H1 (cell line): ENCODE results near the gene COL26A1. TPM values are rescaled to one million over a fixed set of nuclear protein-coding genes. Genes with fewer than 3 reads are reported as not detected.

Source experiments
- CTCF ChIA-PET: fragments of 300-600 bp; sonication (Branson Sonifier 250); formaldehyde crosslinking; loops from one replicate; lab custom pipeline; 2021; ENCODE audit not compliant: partially characterized antibody; lab: Charles Lee
- POLR2A ChIA-PET: fragments of 300-600 bp; sonication (Branson Sonifier 250); formaldehyde crosslinking; loops from one replicate; lab custom pipeline; 2021; ENCODE audit warnings: inconsistent platforms; ENCODE audit not compliant: partially characterized antibody; lab: Charles Lee
- DNase-seq, 2 experiments: peaks; one replicate each; pipeline versions ENCODE4 v3.0.0 to v3.0.0-alpha.2; 2010 to 2022; ENCODE audit warnings: low spot score in 2 of 2, low read depth in 1 of 2, mixed read lengths in 1 of 2
- FAIRE-seq: peaks from 2 replicates; lab custom pipeline; 2011; peaks lifted over from hg19 to GRCh38; lab: Jason Lieb, UNC
- H2AFZ ChIP-seq: 2 replicates; pipeline ENCODE4 v1.8.1; 2012; ENCODE audit warnings: low read length, inconsistent platforms
- H2AK5ac ChIP-seq: 2 replicates; pipeline ENCODE4 v1.6.1; 2013; ENCODE audit warnings: low read depth, low read length
- H2BK120ac ChIP-seq: replicated peaks from 2 replicates; pipeline ENCODE3; 2013; ENCODE audit warnings: low read depth, low read length, inconsistent platforms
- H2BK12ac ChIP-seq: 2 replicates; pipeline ENCODE4 v1.6.1; 2013; ENCODE audit warnings: low read depth, low read length
- H2BK15ac ChIP-seq: 2 replicates; pipeline ENCODE4 v1.6.1; 2013; ENCODE audit warnings: low read length
- H2BK20ac ChIP-seq: 2 replicates; pipeline ENCODE4 v1.6.1; 2013; ENCODE audit warnings: low read length
- H2BK5ac ChIP-seq: 2 replicates; pipeline ENCODE4 v1.6.1; 2013; ENCODE audit warnings: low read depth, low read length
- H3K14ac ChIP-seq: 2 replicates; pipeline ENCODE4 v1.6.1; 2013; ENCODE audit warnings: inconsistent platforms; ENCODE audit not compliant: insufficient read length
- H3K18ac ChIP-seq: 2 replicates; pipeline ENCODE4 v1.6.1; 2013; ENCODE audit warnings: low read length; ENCODE audit errors: extremely low read depth
- H3K23ac ChIP-seq: 2 replicates; pipeline ENCODE4 v1.6.1; 2013; ENCODE audit warnings: inconsistent platforms; ENCODE audit not compliant: insufficient read length
- H3K23me2 ChIP-seq: 2 replicates; pipeline ENCODE4 v1.6.1; 2013; ENCODE audit warnings: low read depth, low read length
- H3K27ac ChIP-seq: 2 replicates; pipeline ENCODE4 v1.6.1; 2011; ENCODE audit warnings: low read depth, low read length, inconsistent platforms
- H3K27me3 ChIP-seq, 4 experiments: replicated peaks in 1 of 4; 1 replicate in 1 of 4; 2 replicates in 3 of 4; pipeline versions ENCODE4 v1.6.1 to v1.8.1; 2011 to 2013; ENCODE audit warnings: low read length in 3 of 4, mild to moderate bottlenecking in 3 of 4, inconsistent platforms in 2 of 4, mixed read lengths in 2 of 4, moderate library complexity in 1 of 4; ENCODE audit not compliant: control insufficient read depth in 3 of 4, insufficient read depth in 3 of 4; ENCODE audit errors: extremely low read depth in 1 of 4
- H3K36me3 ChIP-seq, 4 experiments: 2 replicates each; pipeline versions ENCODE4 v1.6.1 to v1.8.1; 2011 to 2013; ENCODE audit warnings: mild to moderate bottlenecking in 4 of 4, low read length in 3 of 4, moderate library complexity in 2 of 4, control low read depth in 1 of 4, inconsistent platforms in 1 of 4; ENCODE audit not compliant: insufficient read depth in 4 of 4, control insufficient read depth in 2 of 4
- H3K4ac ChIP-seq: replicated peaks from 2 replicates; pipeline ENCODE3; 2013; ENCODE audit warnings: low read length, low read depth, mixed read lengths, inconsistent platforms; ENCODE audit not compliant: insufficient read length
- H3K4me1 ChIP-seq, 4 experiments: replicated peaks in 1 of 4; 1 replicate in 1 of 4; 2 replicates in 3 of 4; pipeline versions ENCODE4 v1.6.1 to v1.8.1; 2011 to 2013; ENCODE audit warnings: low read length in 3 of 4, inconsistent platforms in 2 of 4, mixed read lengths in 1 of 4; ENCODE audit not compliant: insufficient read depth in 4 of 4, control insufficient read depth in 3 of 4
- H3K4me2 ChIP-seq, 2 experiments: 2 replicates each; pipeline versions ENCODE4 v1.6.1 to v1.8.1; 2011 to 2013; ENCODE audit warnings: low read depth in 2 of 2, low read length in 2 of 2, control low read depth in 1 of 2, inconsistent platforms in 1 of 2, mild to moderate bottlenecking in 1 of 2; ENCODE audit not compliant: insufficient read depth in 1 of 2
- H3K4me3 ChIP-seq, 4 experiments: fragments of 200-600, 300-600 bp in 1 of 4; sonication (generic), shearing (Covaris generic), sonication (Bioruptor Twin) in 1 of 4; 2 replicates each; pipeline versions ENCODE4 v1.5.1 to v1.8.1; 2011 to 2016; ENCODE audit warnings: low read length in 4 of 4, low read depth in 3 of 4, control low read depth in 2 of 4, inconsistent platforms in 2 of 4, mild to moderate bottlenecking in 2 of 4, mixed read lengths in 1 of 4, moderate library complexity in 1 of 4; ENCODE audit not compliant: insufficient read depth in 2 of 4; ENCODE audit errors: extremely low read depth in 1 of 4
- H3K56ac ChIP-seq: replicated peaks from 2 replicates; pipeline ENCODE3; 2013; ENCODE audit warnings: low read depth, mild to moderate bottlenecking, mixed read lengths, low read length, inconsistent platforms; ENCODE audit not compliant: insufficient read length
- H3K79me1 ChIP-seq: 2 replicates; pipeline ENCODE4 v1.6.1; 2013; ENCODE audit warnings: low read depth, low read length, control low read depth
- H3K79me2 ChIP-seq, 2 experiments: 2 replicates each; pipeline versions ENCODE4 v1.6.1 to v1.8.1; 2012 to 2013; ENCODE audit warnings: low read length in 2 of 2, mild to moderate bottlenecking in 2 of 2, inconsistent platforms in 1 of 2; ENCODE audit not compliant: insufficient read depth in 2 of 2, control insufficient read depth in 1 of 2
- H3K9ac ChIP-seq, 4 experiments: replicated peaks in 1 of 4; 1 replicate in 1 of 4; 2 replicates in 3 of 4; pipeline versions ENCODE4 v1.6.1 to v1.8.1; 2011 to 2013; ENCODE audit warnings: low read depth in 3 of 4, low read length in 3 of 4, control low read depth in 2 of 4, mild to moderate bottlenecking in 2 of 4, moderate library complexity in 2 of 4, inconsistent platforms in 1 of 4; ENCODE audit errors: extremely low read depth in 1 of 4
- H3K9me3 ChIP-seq, 2 experiments: 2 replicates each; pipeline versions ENCODE4 v1.6.1 to v1.8.1; 2012 to 2013; ENCODE audit warnings: mild to moderate bottlenecking in 2 of 2, moderate library complexity in 2 of 2, control low read depth in 1 of 2, inconsistent platforms in 1 of 2, low read depth in 1 of 2, low read length in 1 of 2, mixed read lengths in 1 of 2; ENCODE audit not compliant: insufficient read depth in 2 of 2
- H4K20me1 ChIP-seq, 2 experiments: replicated peaks in 1 of 2; 2 replicates each; pipeline versions ENCODE3 to v1.8.1; 2011 to 2013; ENCODE audit warnings: inconsistent platforms in 2 of 2, low read length in 2 of 2, mild to moderate bottlenecking in 1 of 2; ENCODE audit not compliant: insufficient read depth in 2 of 2, control insufficient read depth in 1 of 2
- H4K5ac ChIP-seq: 2 replicates; pipeline ENCODE4 v1.6.1; 2013; ENCODE audit warnings: low read length, low read depth, mixed read lengths, inconsistent platforms; ENCODE audit not compliant: insufficient read length
- H4K8ac ChIP-seq: 2 replicates; pipeline ENCODE4 v1.8.0; 2013; ENCODE audit warnings: mild to moderate bottlenecking, moderate library complexity, low read length, inconsistent platforms; ENCODE audit not compliant: insufficient read depth; ENCODE audit errors: extremely low read depth
- H4K91ac ChIP-seq: replicated peaks from 2 replicates; pipeline ENCODE3; 2013; ENCODE audit warnings: low read length, mixed read lengths, inconsistent platforms; ENCODE audit not compliant: insufficient read length
- CBX5 ChIP-seq: fragments of 300-800, 300-1000 bp; sonication (generic); IDR thresholded peaks from 2 replicates; pipeline ENCODE4 v1.7.1; 2016; ENCODE audit warnings: antibody characterized with exemption, low read length, low read depth
- CREB1 ChIP-seq: IDR thresholded peaks from 2 replicates; pipeline ENCODE4 v1.6.1; 2012; ENCODE audit warnings: inconsistent platforms
- EGR1 ChIP-seq: IDR thresholded peaks from 2 replicates; pipeline ENCODE4 v1.6.1; 2011; ENCODE audit warnings: low read depth, low read length, borderline replicate concordance
- FOSL1 ChIP-seq: IDR thresholded peaks from 2 replicates; pipeline ENCODE4 v1.6.1; 2011; ENCODE audit warnings: mild to moderate bottlenecking, low read depth, low read length, moderate library complexity; ENCODE audit not compliant: insufficient read depth
- HDAC2 ChIP-seq, 2 experiments: fragments of 300-600 bp in 1 of 2; sonication (generic) in 1 of 2; IDR thresholded peaks; 2 replicates each; pipeline ENCODE4 v1.6.1; 2011 to 2012; ENCODE audit warnings: low read depth in 2 of 2, low read length in 2 of 2, mild to moderate bottlenecking in 2 of 2, moderate library complexity in 2 of 2, borderline replicate concordance in 1 of 2, inconsistent platforms in 1 of 2
- KDM5A ChIP-seq: fragments of 200-600 bp; IDR thresholded peaks from 2 replicates; pipeline ENCODE4 v1.7.1; 2012; ENCODE audit warnings: mild to moderate bottlenecking, low read length, inconsistent platforms, mixed read lengths
- NANOG ChIP-seq: IDR thresholded peaks from 2 replicates; pipeline ENCODE4 v1.6.1; 2011; ENCODE audit warnings: low read length, low read depth, mild to moderate bottlenecking, inconsistent platforms; ENCODE audit not compliant: insufficient read depth, poor library complexity, severe bottlenecking
- POLR2A ChIP-seq, 2 experiments: IDR thresholded peaks; 1 replicate in 1 of 2; 2 replicates in 1 of 2; pipeline ENCODE4 v1.6.1; 2011; ENCODE audit warnings: low read depth in 2 of 2, low read length in 2 of 2, mild to moderate bottlenecking in 2 of 2; ENCODE audit errors: control extremely low read depth in 1 of 2
- RFX5 ChIP-seq: IDR thresholded peaks from 2 replicates; pipeline ENCODE4 v1.6.1; 2011; ENCODE audit warnings: low read depth, low read length, improper control_type of control experiment, borderline replicate concordance
- RNF2 ChIP-seq: fragments of 200-900, 300-1000 bp; sonication (generic); IDR thresholded peaks from 2 replicates; pipeline ENCODE4 v1.7.1; 2016; ENCODE audit warnings: borderline replicate concordance, low read depth, mild to moderate bottlenecking, antibody characterized with exemption, low read length; ENCODE audit not compliant: poor library complexity, severe bottlenecking; ENCODE audit errors: missing control alignments
- SP1 ChIP-seq: IDR thresholded peaks from 2 replicates; pipeline ENCODE4 v1.6.1; 2011; ENCODE audit warnings: low read depth, low read length
- TBP ChIP-seq: IDR thresholded peaks from 2 replicates; pipeline ENCODE4 v1.6.1; 2011; ENCODE audit warnings: low read depth, low read length, improper control_type of control experiment
- TEAD4 ChIP-seq: IDR thresholded peaks from 2 replicates; pipeline ENCODE4 v1.6.1; 2012; ENCODE audit warnings: low read depth, low read length, inconsistent platforms, mixed read lengths
- YY1 ChIP-seq: IDR thresholded peaks from 2 replicates; pipeline ENCODE4 v1.6.1; 2011; ENCODE audit warnings: low read depth, mild to moderate bottlenecking, low read length
- WGBS, 2 experiments: shearing (Covaris generic) in 1 of 2; methylation state at CpG; one replicate each; pipeline versions ENCODE4 v1.1.6 to v1.1.7; 2013 to 2015; ENCODE audit warnings: low lambda C conversion rate in 2 of 2, mixed read lengths in 2 of 2, inconsistent platforms in 1 of 2, low coverage in 1 of 2, missing lambda C conversion rate in 1 of 2; ENCODE audit not compliant: insufficient replicate concordance in 2 of 2, insufficient coverage in 1 of 2, insufficient read length in 1 of 2; ENCODE audit errors: extremely low coverage in 1 of 2, missing lambda C conversion rate in 1 of 2; 5-methylcytosine and 5-hydroxymethylcytosine counted together
- polyA plus RNA-seq, 7 experiments: library from polyadenylated mRNA; depleted of rRNA in 3 of 7; stranded (reverse) in 5 of 7; unstranded in 2 of 7; fragments of >200 nt in 5 of 7; fragments of 200-250 nt in 2 of 7; gene quantifications; 1 replicate in 5 of 7; 2 replicates in 1 of 7; 4 replicates in 1 of 7; pipeline versions ENCODE4 v1.2.1 to v1.2.3, GENCODE V29; 2011 to 2013; ENCODE audit warnings: missing spikeins in 2 of 7, mixed read lengths in 2 of 7
- total RNA-seq: library from RNA; stranded (reverse); fragmentation: NEBNext Ultra II Directional; extraction: Animal tissue kit (Norgen Biotek cat#: 25700); gene quantifications from 2 replicates; pipeline ENCODE4 v1.2.1, GENCODE V29; 2021

COL26A1 gene
- total and polyA plus RNA-seq, 2 of the 8 experiments (the other 6 are each of a cell fraction or from before 2014, with no cell fraction given): 51.1 to 68.8 TPM

GRCh38 chr7:101546308-101546936, 183.7 kb downstream of the COL26A1 start:
- no peak for FAIRE-seq
- no peak overlapping the region for H2BK12ac ChIP-seq
- H3K4me1 ChIP-seq: peaks cover 0 to 2% (median under 1%) of the 10 kb centered on the region in 4 experiments; a peak in 2 of 7 replicates
- no peak overlapping the region for H2AFZ ChIP-seq
- no peak overlapping the region for H3K9ac ChIP-seq
- no peaks in the 10 kb centered on the region for H3K9me3 ChIP-seq
- peaks cover 0 to 12% (median 3%) of the 10 kb centered on the region in 4 experiments; a peak in 5 of 8 replicates for H3K36me3 ChIP-seq
- no peak overlapping the region for H3K23ac ChIP-seq
- H3K18ac ChIP-seq: no peak overlapping the region
- H3K27me3 ChIP-seq: no peaks in the 10 kb centered on the region
- no peak overlapping the region for H2AK5ac ChIP-seq
- no peak overlapping the region for H3K14ac ChIP-seq
- H3K27ac ChIP-seq: no peak overlapping the region
- H4K91ac ChIP-seq: no peak overlapping the region
- no peak overlapping the region for H3K56ac ChIP-seq
- H2BK20ac ChIP-seq: no peak overlapping the region
- no peak overlapping the region for H3K4ac ChIP-seq
- H4K20me1 ChIP-seq: peaks cover 0 to 6% of the 10 kb centered on the region in 2 experiments
- no peak overlapping the region for H3K4me3 ChIP-seq
- H4K5ac ChIP-seq: no peak overlapping the region
- DNase-seq: no peak
- H3K4me2 ChIP-seq: no peak overlapping the region
- H4K8ac ChIP-seq: no peak overlapping the region
- no peaks in the 10 kb centered on the region for H3K23me2 ChIP-seq
- no peak overlapping the region for H2BK5ac ChIP-seq
- ChIA-PET CTCF (interaction anchor here (0.6 to 1.9 kb wide), 4 partner anchors 38 to 220 kb away, joined by 3 to 5 read pairs (median 4); no protein-coding TSS in a partner anchor), POLR2A (no interaction called here)
- H3K79me2 ChIP-seq: no peaks in the 10 kb centered on the region
- WGBS, 2 experiments: 70% methylated on average over 1 of the region's 2 CpGs; no CpG with 5 or more reads in 1 of the 2 experiments
- no peak overlapping the region for H2BK15ac ChIP-seq
- H2BK120ac ChIP-seq: no peak overlapping the region
- no peaks in the 10 kb centered on the region for H3K79me1 ChIP-seq
- TF ChIP-seq SP1: no peak
- TF ChIP-seq TEAD4: no peak
- TF ChIP-seq RFX5: no peak
- TF ChIP-seq HDAC2 (IDR thresholded peaks at IDR 0.05; ENCODE audit: borderline replicate concordance in 1 of 2, low read depth in 2 of 2, low read length in 2 of 2): no peak
- no peak for TF ChIP-seq NANOG
- no peak for TF ChIP-seq YY1
- no peak for TF ChIP-seq FOSL1
- TF ChIP-seq KDM5A: no peak
- no peak for TF ChIP-seq TBP
- no peak for TF ChIP-seq POLR2A (IDR thresholded peaks at IDR 0.05; ENCODE audit: control extremely low read depth in 1 of 2, low read depth in 2 of 2, low read length in 2 of 2)
- no peak for TF ChIP-seq EGR1
- no peak for TF ChIP-seq CREB1
- TF ChIP-seq RNF2: no peak
- TF ChIP-seq CBX5: no peak
